Trophoblast cell (in vitro differentiated cells and primary cell): ENCODE measurements around the gene SAMSN1.
A peak's percentile ranks its signal among the peaks of the same experiment; 100 is the strongest.

ENCODE experiments used
- DNase-seq, 2 donors: peaks; one replicate each; pipeline ENCODE4 v3.0.0-alpha.2; 2016
- H2AFZ ChIP-seq: 2 replicates; pipeline ENCODE4 v1.6.1; 2013; ENCODE audit warnings: low read length, moderate library complexity, mild to moderate bottlenecking; ENCODE audit not compliant: insufficient read depth, poor library complexity
- H2AK5ac ChIP-seq: 2 replicates; pipeline ENCODE4 v1.6.1; 2013; ENCODE audit warnings: mild to moderate bottlenecking, low read length
- H2BK120ac ChIP-seq: 2 replicates; pipeline ENCODE4 v1.6.1; 2013; ENCODE audit warnings: low read length, mild to moderate bottlenecking, moderate library complexity; ENCODE audit not compliant: insufficient read depth, poor library complexity
- H2BK12ac ChIP-seq: 2 replicates; pipeline ENCODE4 v1.6.1; 2013; ENCODE audit warnings: mild to moderate bottlenecking, low read length, moderate library complexity
- H2BK5ac ChIP-seq: 2 replicates; pipeline ENCODE4 v1.6.1; 2013; ENCODE audit warnings: low read length, low read depth, moderate library complexity, mild to moderate bottlenecking; ENCODE audit not compliant: poor library complexity
- H3K14ac ChIP-seq: 2 replicates; pipeline ENCODE4 v1.6.1; 2013; ENCODE audit warnings: mild to moderate bottlenecking, low read length
- H3K18ac ChIP-seq: 2 replicates; pipeline ENCODE4 v1.6.1; 2013; ENCODE audit warnings: mild to moderate bottlenecking, low read length
- H3K23ac ChIP-seq: 2 replicates; pipeline ENCODE4 v1.6.1; 2013; ENCODE audit warnings: low read length
- H3K27ac ChIP-seq: 2 replicates; pipeline ENCODE4 v1.5.1; 2013; ENCODE audit warnings: low read depth, mild to moderate bottlenecking, inconsistent platforms, low read length, moderate library complexity
- H3K27me3 ChIP-seq: 2 replicates; pipeline ENCODE4 v1.6.1; 2013; ENCODE audit warnings: inconsistent platforms, mild to moderate bottlenecking, low read length, moderate library complexity; ENCODE audit not compliant: insufficient read depth
- H3K36me3 ChIP-seq, 2 experiments: 1 replicate in 1 of 2; 2 replicates in 1 of 2; pipeline ENCODE4 v1.6.1; 2013; ENCODE audit warnings: low read length in 2 of 2, mild to moderate bottlenecking in 2 of 2, moderate library complexity in 1 of 2; ENCODE audit not compliant: insufficient read depth in 2 of 2, control insufficient read depth in 1 of 2
- H3K4ac ChIP-seq: 2 replicates; pipeline ENCODE4 v1.6.1; 2013; ENCODE audit warnings: low read depth, mild to moderate bottlenecking, low read length, moderate library complexity
- H3K4me1 ChIP-seq, 2 experiments: 1 replicate in 1 of 2; 2 replicates in 1 of 2; pipeline ENCODE4 v1.6.1; 2013; ENCODE audit warnings: low read length in 2 of 2, mild to moderate bottlenecking in 2 of 2, moderate library complexity in 1 of 2; ENCODE audit not compliant: insufficient read depth in 2 of 2, control insufficient read depth in 1 of 2
- H3K4me2 ChIP-seq: 2 replicates; pipeline ENCODE4 v1.6.1; 2013; ENCODE audit warnings: inconsistent platforms, mild to moderate bottlenecking, low read length, moderate library complexity
- H3K4me3 ChIP-seq: 2 replicates; pipeline ENCODE4 v1.5.1; 2013; ENCODE audit warnings: mild to moderate bottlenecking, low read depth, low read length, inconsistent platforms
- H3K79me1 ChIP-seq: one replicate; pipeline ENCODE4 v1.6.1; 2013; ENCODE audit warnings: low read length
- H3K79me2 ChIP-seq: 2 replicates; pipeline ENCODE4 v1.6.1; 2013; ENCODE audit warnings: low read length, mild to moderate bottlenecking; ENCODE audit not compliant: control insufficient read depth, insufficient read depth, poor library complexity
- H3K9ac ChIP-seq: 2 replicates; pipeline ENCODE4 v1.6.1; 2013; ENCODE audit warnings: mild to moderate bottlenecking, low read length
- H3K9me3 ChIP-seq: 2 replicates; pipeline ENCODE4 v1.6.1; 2013; ENCODE audit warnings: low read depth, mild to moderate bottlenecking, control low read depth, inconsistent platforms, low read length; ENCODE audit not compliant: insufficient read depth
- H4K12ac ChIP-seq: 2 replicates; pipeline ENCODE4 v1.6.1; 2013; ENCODE audit warnings: low read depth, mild to moderate bottlenecking, low read length, moderate library complexity
- H4K8ac ChIP-seq: 2 replicates; pipeline ENCODE4 v1.6.1; 2013; ENCODE audit warnings: low read depth, mild to moderate bottlenecking, low read length, moderate library complexity
- H4K91ac ChIP-seq: one replicate; pipeline ENCODE4 v1.6.1; 2013; ENCODE audit warnings: low read depth, mild to moderate bottlenecking, low read length, moderate library complexity
- WGBS: extraction: QIAGEN DNeasy Blood & Tissue Kit; methylation state at CpG from one replicate; pipeline ENCODE4 v1.1.7; 2013; ENCODE audit warnings: missing lambda C conversion rate; ENCODE audit not compliant: insufficient read length, insufficient coverage; ENCODE audit errors: extremely low coverage; 5-methylcytosine and 5-hydroxymethylcytosine counted together

The SAMSN1 gene

GRCh38 chr21:14486869-14487268 is 59.2 kb downstream of the SAMSN1 start:
- Histone ChIP-seq H3K4me1 (no peaks in the 10 kb centered on the region), H2BK12ac (no peak overlapping the region), H3K4ac (no peak overlapping the region), H3K27me3 (no peaks in the 10 kb centered on the region), H3K36me3 (no peaks in the 10 kb centered on the region), H3K4me3 (no peak overlapping the region), H3K18ac (no peak overlapping the region), H3K79me2 (no peaks in the 10 kb centered on the region), H4K91ac (no peak overlapping the region), H3K79me1 (no peaks in the 10 kb centered on the region), H2AK5ac (no peak overlapping the region), H2BK120ac (no peak overlapping the region), H3K14ac (no peak overlapping the region), H4K12ac (no peak overlapping the region), H3K23ac (no peak overlapping the region), H4K8ac (no peak overlapping the region), H3K9me3 (no peaks in the 10 kb centered on the region), H3K4me2 (no peak overlapping the region), H3K27ac (no peak overlapping the region), H3K9ac (no peak overlapping the region), H2AFZ (no peak overlapping the region), H2BK5ac (no peak overlapping the region)
- DNase-seq, result no peak
- WGBS, result no CpG with 5 or more reads among the region's 3 CpGs

- Histone ChIP-seq H3K14ac (no peak overlapping the region), H3K18ac (no peak overlapping the region), H3K27me3 (no peaks in the 10 kb centered on the region), H4K12ac (no peak overlapping the region), H3K36me3 (no peaks in the 10 kb centered on the region), H4K91ac (no peak overlapping the region), H2BK5ac (no peak overlapping the region), H2AFZ (no peak overlapping the region), H3K9ac (no peak overlapping the region), H3K4me1 (no peaks in the 10 kb centered on the region), H3K4me2 (no peak overlapping the region), H3K79me2 (no peaks in the 10 kb centered on the region), H3K9me3 (no peaks in the 10 kb centered on the region), H3K79me1 (no peaks in the 10 kb centered on the region), H4K8ac (no peak overlapping the region), H3K27ac (no peak overlapping the region), H3K23ac (no peak overlapping the region), H2BK120ac (no peak overlapping the region), H3K4ac (no peak overlapping the region), H2BK12ac (no peak overlapping the region), H3K4me3 (no peak overlapping the region), H2AK5ac (no peak overlapping the region)
- no peak for DNase-seq
- WGBS, result no CpG with 5 or more reads among the region's 2 CpGs
Observed at GRCh38 chr21:14484188-14485009, 61.7 kb downstream of the SAMSN1 start.

- Histone ChIP-seq H2BK5ac (no peak overlapping the region), H3K4me3 (no peak overlapping the region), H3K4me2 (no peak overlapping the region), H3K23ac (no peak overlapping the region), H3K36me3 (no peaks in the 10 kb centered on the region), H3K14ac (no peak overlapping the region), H4K8ac (no peak overlapping the region), H3K27me3 (no peaks in the 10 kb centered on the region), H3K4me1 (no peaks in the 10 kb centered on the region), H2AK5ac (no peak overlapping the region), H2AFZ (no peak overlapping the region), H3K4ac (no peak overlapping the region), H3K9me3 (no peaks in the 10 kb centered on the region), H3K18ac (no peak overlapping the region), H3K27ac (no peak overlapping the region), H3K79me2 (no peaks in the 10 kb centered on the region), H2BK12ac (no peak overlapping the region), H2BK120ac (no peak overlapping the region), H3K9ac (no peak overlapping the region), H4K12ac (no peak overlapping the region), H4K91ac (no peak overlapping the region), H3K79me1 (no peaks in the 10 kb centered on the region)
- WGBS, result no CpG with 5 or more reads among the region's 8 CpGs
- DNase-seq, result no peak
Observed at GRCh38 chr21:14483296-14483695, 62.8 kb downstream of the SAMSN1 start.

- Histone ChIP-seq H2AFZ (no peak overlapping the region), H3K18ac (no peak overlapping the region), H2BK5ac (no peak overlapping the region), H3K14ac (no peak overlapping the region), H3K4ac (no peak overlapping the region), H3K9ac (no peak overlapping the region), H4K8ac (no peak overlapping the region), H3K79me1 (no peaks in the 10 kb centered on the region), H3K9me3 (no peaks in the 10 kb centered on the region), H3K27ac (no peak overlapping the region), H3K79me2 (no peaks in the 10 kb centered on the region), H3K23ac (no peak overlapping the region), H4K12ac (no peak overlapping the region), H3K36me3 (no peaks in the 10 kb centered on the region), H2BK12ac (no peak overlapping the region), H2BK120ac (no peak overlapping the region), H2AK5ac (no peak overlapping the region), H3K27me3 (no peaks in the 10 kb centered on the region), H3K4me3 (no peak overlapping the region), H3K4me2 (no peak overlapping the region), H3K4me1 (no peaks in the 10 kb centered on the region), H4K91ac (no peak overlapping the region)
- DNase-seq, result peak in 1 of 2 donors; percentile 16
- 100% methylated on average over 2 of the region's 7 CpGs for WGBS
Observed at GRCh38 chr21:14482165-14482564, 64.0 kb downstream of the SAMSN1 start.
